HEK293 (cell line): ENCODE results near the gene CRTC2.
A peak's percentile ranks its signal among the peaks of the same experiment; 100 is the strongest.

Experiments
- HOXC10 ChIP-seq: sonication (generic); formaldehyde crosslinking; IDR thresholded peaks from 2 replicates; pipeline ENCODE4 v1.8.1; 2023; ENCODE audit warnings: mild to moderate bottlenecking, missing genetic modification reagents
- PRDM10 ChIP-seq: fragments of 450-650 bp; formaldehyde crosslinking; IDR thresholded peaks from 2 replicates; pipeline ENCODE4 v1.5.1; 2016; ENCODE audit warnings: missing biosample characterization, missing genetic modification characterization
- SP2 ChIP-seq: fragments of 450-650 bp; formaldehyde crosslinking; IDR thresholded peaks from 2 replicates; pipeline ENCODE4 v1.5.1; 2016; ENCODE audit warnings: missing biosample characterization, missing genetic modification characterization
- TCF7L2 ChIP-seq: IDR thresholded peaks from 2 replicates; pipeline ENCODE4 v1.6.1; 2011; ENCODE audit warnings: low read depth, mild to moderate bottlenecking, inconsistent platforms, low read length, moderate library complexity, borderline replicate concordance
- TRIM28 ChIP-seq: IDR thresholded peaks from 2 replicates; pipeline ENCODE4 v1.6.1; 2011; ENCODE audit warnings: low read length, control low read depth, borderline replicate concordance
- YY1 ChIP-seq: fragments of 450-650 bp; formaldehyde crosslinking; IDR thresholded peaks from 2 replicates; pipeline ENCODE4 v1.5.1; 2018; ENCODE audit warnings: missing biosample characterization, missing genetic modification characterization
- ZBTB11 ChIP-seq: fragments of 450-650 bp; formaldehyde crosslinking; conservative IDR thresholded peaks from 2 replicates; pipeline ENCODE4 v1.5.1; 2016; ENCODE audit warnings: low read depth, missing biosample characterization, missing genetic modification characterization
- ZBTB21 ChIP-seq: fragments of 450-650 bp; formaldehyde crosslinking; IDR thresholded peaks from 2 replicates; pipeline ENCODE4 v1.5.1; 2017; ENCODE audit warnings: missing biosample characterization, missing genetic modification characterization
- ZFP37 ChIP-seq: fragments of 450-650 bp; formaldehyde crosslinking; IDR thresholded peaks from 2 replicates; pipeline ENCODE4 v1.5.1; 2016; ENCODE audit warnings: missing biosample characterization, missing genetic modification characterization
- ZNF121 ChIP-seq: fragments of 450-650 bp; formaldehyde crosslinking; IDR thresholded peaks from 2 replicates; pipeline ENCODE4 v1.5.1; 2016; ENCODE audit warnings: missing biosample characterization, missing genetic modification characterization
- ZNF24 ChIP-seq: fragments of 450-650 bp; formaldehyde crosslinking; IDR thresholded peaks from 2 replicates; pipeline ENCODE4 v1.5.1; 2016; ENCODE audit warnings: missing biosample characterization, missing genetic modification characterization
- ZNF248 ChIP-seq: fragments of 450-650 bp; formaldehyde crosslinking; IDR thresholded peaks from 2 replicates; pipeline ENCODE4 v1.5.1; 2017; ENCODE audit warnings: missing biosample characterization, missing genetic modification characterization
- ZNF324 ChIP-seq: fragments of 450-650 bp; formaldehyde crosslinking; IDR thresholded peaks from 2 replicates; pipeline ENCODE4 v1.5.1; 2016; ENCODE audit warnings: missing biosample characterization, missing genetic modification characterization
- ZNF394 ChIP-seq: fragments of 450-650 bp; formaldehyde crosslinking; IDR thresholded peaks from 2 replicates; pipeline ENCODE4 v1.5.1; 2016; ENCODE audit warnings: missing biosample characterization, missing genetic modification characterization, mild to moderate bottlenecking, moderate library complexity, borderline replicate concordance
- ZNF501 ChIP-seq: fragments of 450-650 bp; formaldehyde crosslinking; IDR thresholded peaks from 2 replicates; pipeline ENCODE4 v1.5.1; 2016; ENCODE audit warnings: missing biosample characterization, missing genetic modification characterization
- ZNF521 ChIP-seq: fragments of 450-650 bp; formaldehyde crosslinking; IDR thresholded peaks from 2 replicates; pipeline ENCODE4 v1.5.1; 2017; ENCODE audit warnings: missing biosample characterization, mild to moderate bottlenecking, missing genetic modification characterization
- ZNF529 ChIP-seq: fragments of 450-650 bp; formaldehyde crosslinking; IDR thresholded peaks from 2 replicates; pipeline ENCODE4 v1.5.1; 2017; ENCODE audit warnings: missing genetic modification characterization, missing biosample characterization; ENCODE audit not compliant: insufficient replicate concordance
- ZNF561 ChIP-seq: fragments of 450-650 bp; IDR thresholded peaks from 2 replicates; pipeline ENCODE4 v1.5.1; 2018; ENCODE audit warnings: missing biosample characterization, missing genetic modification characterization, borderline replicate concordance
- ZNF571 ChIP-seq: fragments of 450-650 bp; formaldehyde crosslinking; IDR thresholded peaks from 2 replicates; pipeline ENCODE4 v1.5.0; 2017; ENCODE audit warnings: missing biosample characterization, missing genetic modification characterization
- ZNF629 ChIP-seq: fragments of 450-650 bp; formaldehyde crosslinking; IDR thresholded peaks from 2 replicates; pipeline ENCODE4 v1.5.1; 2017; ENCODE audit warnings: missing biosample characterization, missing genetic modification characterization
- ZNF660 ChIP-seq: fragments of 450-650 bp; IDR thresholded peaks from 2 replicates; pipeline ENCODE4 v1.5.1; 2018; ENCODE audit warnings: missing biosample characterization, mild to moderate bottlenecking, missing genetic modification characterization
- ZNF776 ChIP-seq: fragments of 450-650 bp; formaldehyde crosslinking; IDR thresholded peaks from 2 replicates; pipeline ENCODE4 v1.5.0; 2017; ENCODE audit warnings: missing biosample characterization, missing genetic modification characterization, borderline replicate concordance
- ZNF777 ChIP-seq: fragments of 450-650 bp; formaldehyde crosslinking; IDR thresholded peaks from 2 replicates; pipeline ENCODE4 v1.5.1; 2017; ENCODE audit warnings: missing biosample characterization, missing genetic modification characterization, borderline replicate concordance
- TF ChIP-seq, protein P1 (sequence below): fragments of 450-650 bp; formaldehyde crosslinking; IDR thresholded peaks from 2 replicates; pipeline ENCODE4 v1.5.1; 2016; ENCODE audit warnings: missing biosample characterization, missing genetic modification characterization
- TF ChIP-seq, protein P2 (sequence below): IDR thresholded peaks from 2 replicates; pipeline ENCODE4 v1.6.1; 2011; ENCODE audit warnings: mild to moderate bottlenecking, low read depth, low read length, borderline replicate concordance
- TF ChIP-seq, protein P3 (sequence below): fragments of 450-650 bp; formaldehyde crosslinking; IDR thresholded peaks from 2 replicates; pipeline ENCODE4 v1.5.1; 2016; ENCODE audit warnings: missing biosample characterization, missing genetic modification characterization
- TF ChIP-seq, protein P4 (sequence below): fragments of 450-650 bp; formaldehyde crosslinking; IDR thresholded peaks from 2 replicates; pipeline ENCODE4 v1.5.1; 2017; ENCODE audit warnings: missing biosample characterization, missing genetic modification characterization

The CRTC2 gene

GRCh38 chr1:153990468-153991150 is 32.2 kb upstream of the CRTC2 start, which contains the start of gene RPS27 (continued):
- TF ChIP-seq, protein P1, sequence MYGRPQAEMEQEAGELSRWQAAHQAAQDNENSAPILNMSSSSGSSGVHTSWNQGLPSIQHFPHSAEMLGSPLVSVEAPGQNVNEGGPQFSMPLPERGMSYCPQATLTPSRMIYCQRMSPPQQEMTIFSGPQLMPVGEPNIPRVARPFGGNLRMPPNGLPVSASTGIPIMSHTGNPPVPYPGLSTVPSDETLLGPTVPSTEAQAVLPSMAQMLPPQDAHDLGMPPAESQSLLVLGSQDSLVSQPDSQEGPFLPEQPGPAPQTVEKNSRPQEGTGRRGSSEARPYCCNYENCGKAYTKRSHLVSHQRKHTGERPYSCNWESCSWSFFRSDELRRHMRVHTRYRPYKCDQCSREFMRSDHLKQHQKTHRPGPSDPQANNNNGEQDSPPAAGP (tag by site-specific recombination) = peak; percentile 83; the same call in 1 of the 2 replicates
- TF ChIP-seq ZNF777 (tag by site-specific recombination) (peak; percentile 46; the same call in 1 of the 2 replicates), TRIM28 (peak; percentile 76; the same call in 1 of the 2 replicates), YY1 (tag by site-specific recombination) (peak; percentile 98), ZNF571 (tag by site-specific recombination) (no peak), ZNF561 (tag by site-specific recombination) (peak; percentile 72; the same call in 1 of the 2 replicates), ZNF24 (tag by site-specific recombination) (peak; percentile 44; the same call in 1 of the 2 replicates), ZNF501 (tag by site-specific recombination) (peak; percentile 94), ZNF521 (tag by site-specific recombination) (no peak), ZNF248 (tag by site-specific recombination) (no peak), HOXC10 (CRISPR knock-in tag) (no peak), ZNF394 (tag by site-specific recombination) (peak; percentile 79; the same call in 1 of the 2 replicates), ZNF629 (tag by site-specific recombination) (peak; percentile 97), ZBTB21 (peak; percentile 91), ZNF776 (no peak), TCF7L2 (peak; percentile 100), ZBTB11 (tag by site-specific recombination) (peak; percentile 98), ZNF121 (peak; percentile 39; the same call in 1 of the 2 replicates), ZFP37 (tag by site-specific recombination) (peak; percentile 74; the same call in 1 of the 2 replicates), PRDM10 (tag by site-specific recombination) (peak; percentile 97), ZNF324 (tag by site-specific recombination) (peak; percentile 91), SP2 (tag by site-specific recombination) (peak; percentile 78), ZNF529 (no peak), ZNF660 (tag by site-specific recombination) (peak; percentile 93)
- TF ChIP-seq, protein P2, sequence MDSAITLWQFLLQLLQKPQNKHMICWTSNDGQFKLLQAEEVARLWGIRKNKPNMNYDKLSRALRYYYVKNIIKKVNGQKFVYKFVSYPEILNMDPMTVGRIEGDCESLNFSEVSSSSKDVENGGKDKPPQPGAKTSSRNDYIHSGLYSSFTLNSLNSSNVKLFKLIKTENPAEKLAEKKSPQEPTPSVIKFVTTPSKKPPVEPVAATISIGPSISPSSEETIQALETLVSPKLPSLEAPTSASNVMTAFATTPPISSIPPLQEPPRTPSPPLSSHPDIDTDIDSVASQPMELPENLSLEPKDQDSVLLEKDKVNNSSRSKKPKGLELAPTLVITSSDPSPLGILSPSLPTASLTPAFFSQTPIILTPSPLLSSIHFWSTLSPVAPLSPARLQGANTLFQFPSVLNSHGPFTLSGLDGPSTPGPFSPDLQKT = peak; percentile 81
- TF ChIP-seq, protein P3, sequence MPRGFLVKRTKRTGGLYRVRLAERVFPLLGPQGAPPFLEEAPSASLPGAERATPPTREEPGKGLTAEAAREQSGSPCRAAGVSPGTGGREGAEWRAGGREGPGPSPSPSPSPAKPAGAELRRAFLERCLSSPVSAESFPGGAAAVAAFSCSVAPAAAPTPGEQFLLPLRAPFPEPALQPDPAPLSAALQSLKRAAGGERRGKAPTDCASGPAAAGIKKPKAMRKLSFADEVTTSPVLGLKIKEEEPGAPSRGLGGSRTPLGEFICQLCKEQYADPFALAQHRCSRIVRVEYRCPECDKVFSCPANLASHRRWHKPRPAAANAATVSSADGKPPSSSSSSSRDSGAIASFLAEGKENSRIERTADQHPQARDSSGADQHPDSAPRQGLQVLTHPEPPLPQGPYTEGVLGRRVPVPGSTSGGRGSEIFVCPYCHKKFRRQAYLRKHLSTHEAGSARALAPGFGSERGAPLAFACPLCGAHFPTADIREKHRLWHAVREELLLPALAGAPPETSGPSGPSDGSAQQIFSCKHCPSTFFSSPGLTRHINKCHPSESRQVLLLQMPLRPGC (tag by site-specific recombination) = peak; percentile 78; the same call in 1 of the 2 replicates
- TF ChIP-seq, protein P4, sequence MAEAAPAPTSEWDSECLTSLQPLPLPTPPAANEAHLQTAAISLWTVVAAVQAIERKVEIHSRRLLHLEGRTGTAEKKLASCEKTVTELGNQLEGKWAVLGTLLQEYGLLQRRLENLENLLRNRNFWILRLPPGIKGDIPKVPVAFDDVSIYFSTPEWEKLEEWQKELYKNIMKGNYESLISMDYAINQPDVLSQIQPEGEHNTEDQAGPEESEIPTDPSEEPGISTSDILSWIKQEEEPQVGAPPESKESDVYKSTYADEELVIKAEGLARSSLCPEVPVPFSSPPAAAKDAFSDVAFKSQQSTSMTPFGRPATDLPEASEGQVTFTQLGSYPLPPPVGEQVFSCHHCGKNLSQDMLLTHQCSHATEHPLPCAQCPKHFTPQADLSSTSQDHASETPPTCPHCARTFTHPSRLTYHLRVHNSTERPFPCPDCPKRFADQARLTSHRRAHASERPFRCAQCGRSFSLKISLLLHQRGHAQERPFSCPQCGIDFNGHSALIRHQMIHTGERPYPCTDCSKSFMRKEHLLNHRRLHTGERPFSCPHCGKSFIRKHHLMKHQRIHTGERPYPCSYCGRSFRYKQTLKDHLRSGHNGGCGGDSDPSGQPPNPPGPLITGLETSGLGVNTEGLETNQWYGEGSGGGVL = no peak
